Measurements from ENCODE around the gene RABIF. TPM values are rescaled to one million over a fixed set of nuclear protein-coding genes. Genes with fewer than 3 reads are reported as not detected.

Gene RABIF
- total RNA-seq, 1 donor from 2014 or later: 11.1 TPM

DNA sequence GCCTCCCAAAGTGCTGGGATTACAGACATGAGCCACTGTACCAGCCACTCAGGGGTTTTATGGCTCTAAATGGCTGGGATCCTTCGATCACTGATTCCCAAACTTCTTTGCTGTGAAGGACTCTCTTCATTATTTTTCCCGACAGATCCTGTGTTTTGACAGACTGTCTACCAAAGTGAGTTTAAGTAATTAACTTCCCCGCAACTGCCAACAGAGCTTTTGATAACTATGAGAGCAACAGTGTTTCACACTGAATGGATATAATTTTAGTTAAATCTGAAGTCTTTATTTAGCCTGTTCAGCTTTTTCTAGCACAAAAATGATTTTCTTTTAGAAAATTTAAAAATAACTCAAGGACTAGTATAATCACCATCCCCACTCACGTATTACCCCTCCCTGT, 12.6 kb upstream of the RABIF start:
- Histone ChIP-seq H3K36me3 (ENCODE audit: insufficient read depth, low read length) (peaks cover 8% of the 10 kb centered on the region), H3K4me2 (ENCODE audit: low read length) (no peak overlapping the region), H3K27me3 (ENCODE audit: insufficient read depth, low read length) (no peaks in the 10 kb centered on the region), H3K9ac (ENCODE audit: low read length) (no peak overlapping the region), H3K27ac (ENCODE audit: low read depth, low read length) (no peak overlapping the region), H3K9me3 (ENCODE audit: insufficient read depth, low read depth, low read length) (no peaks in the 10 kb centered on the region), H2AFZ (ENCODE audit: low read depth, low read length) (no peak overlapping the region), H3K79me2 (ENCODE audit: insufficient read depth, low read length) (no peaks in the 10 kb centered on the region), H3K4me1 (ENCODE audit: insufficient read depth, low read length) (no peaks in the 10 kb centered on the region), H4K20me1 (ENCODE audit: insufficient read depth, low read length) (no peaks in the 10 kb centered on the region), H3K4me3 (ENCODE audit: insufficient read depth, low read depth, low read length) (no peak overlapping the region)
- DNase-seq (ENCODE audit: low read depth) (no peak), FAIRE-seq (no peak)
- Mint-ChIP-seq H3K4me3 (ENCODE audit: unreplicated experiment) (no peak overlapping the region), H3K27ac (ENCODE audit: unreplicated experiment) (no peak overlapping the region), H3K9me3 (ENCODE audit: unreplicated experiment) (no peaks in the 10 kb centered on the region), H3K27me3 (ENCODE audit: low read depth, unreplicated experiment) (no peaks in the 10 kb centered on the region), H3K36me3 (ENCODE audit: low read depth, unreplicated experiment) (peaks cover 16% of the 10 kb centered on the region), H3K4me1 (ENCODE audit: low read depth, unreplicated experiment) (no peaks in the 10 kb centered on the region)
- no peak for TF ChIP-seq EZH2 (IDR thresholded peaks at IDR 0.05; ENCODE audit: insufficient read depth, low read length)
- TF ChIP-seq, protein P1, sequence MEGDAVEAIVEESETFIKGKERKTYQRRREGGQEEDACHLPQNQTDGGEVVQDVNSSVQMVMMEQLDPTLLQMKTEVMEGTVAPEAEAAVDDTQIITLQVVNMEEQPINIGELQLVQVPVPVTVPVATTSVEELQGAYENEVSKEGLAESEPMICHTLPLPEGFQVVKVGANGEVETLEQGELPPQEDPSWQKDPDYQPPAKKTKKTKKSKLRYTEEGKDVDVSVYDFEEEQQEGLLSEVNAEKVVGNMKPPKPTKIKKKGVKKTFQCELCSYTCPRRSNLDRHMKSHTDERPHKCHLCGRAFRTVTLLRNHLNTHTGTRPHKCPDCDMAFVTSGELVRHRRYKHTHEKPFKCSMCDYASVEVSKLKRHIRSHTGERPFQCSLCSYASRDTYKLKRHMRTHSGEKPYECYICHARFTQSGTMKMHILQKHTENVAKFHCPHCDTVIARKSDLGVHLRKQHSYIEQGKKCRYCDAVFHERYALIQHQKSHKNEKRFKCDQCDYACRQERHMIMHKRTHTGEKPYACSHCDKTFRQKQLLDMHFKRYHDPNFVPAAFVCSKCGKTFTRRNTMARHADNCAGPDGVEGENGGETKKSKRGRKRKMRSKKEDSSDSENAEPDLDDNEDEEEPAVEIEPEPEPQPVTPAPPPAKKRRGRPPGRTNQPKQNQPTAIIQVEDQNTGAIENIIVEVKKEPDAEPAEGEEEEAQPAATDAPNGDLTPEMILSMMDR (IDR thresholded peaks at IDR 0.05; ENCODE audit: insufficient read depth, low read depth, low read length): no peak

DNA sequence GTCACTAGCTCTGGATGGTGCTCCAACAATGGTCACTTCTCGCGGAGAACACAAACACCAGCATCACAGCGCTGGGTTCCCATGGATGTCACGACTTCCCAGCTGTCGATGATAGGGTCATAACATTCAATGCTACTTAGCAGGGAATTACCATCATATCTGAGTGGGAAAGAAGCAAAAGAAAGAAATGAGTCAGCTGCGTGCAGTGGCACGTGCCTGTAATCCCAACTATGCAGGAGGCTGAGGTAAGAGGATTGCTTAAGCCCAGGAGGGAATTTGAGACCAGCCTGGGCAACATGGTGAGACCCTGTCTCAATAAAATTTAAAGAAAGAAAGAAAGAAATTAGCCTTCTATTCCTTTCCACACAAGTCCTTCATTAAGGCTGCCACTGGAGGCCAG, 3.6 kb upstream of the RABIF start:
- H3K4me2 ChIP-seq (ENCODE audit: low read length): no peak overlapping the region
- peaks cover 8% of the 10 kb centered on the region for H3K79me2 ChIP-seq (ENCODE audit: insufficient read depth, low read length)
- Mint-ChIP-seq H3K9me3 (ENCODE audit: unreplicated experiment) (no peaks in the 10 kb centered on the region), H3K36me3 (ENCODE audit: low read depth, unreplicated experiment) (peaks cover 21% of the 10 kb centered on the region), H3K27ac (ENCODE audit: unreplicated experiment) (no peak overlapping the region), H3K27me3 (ENCODE audit: low read depth, unreplicated experiment) (no peaks in the 10 kb centered on the region), H3K4me1 (ENCODE audit: low read depth, unreplicated experiment) (peaks cover 7% of the 10 kb centered on the region), H3K4me3 (ENCODE audit: unreplicated experiment) (no peak overlapping the region)
- DNase-seq (ENCODE audit: low read depth) (no peak), FAIRE-seq (no peak)
- TF ChIP-seq, protein P1 (IDR thresholded peaks at IDR 0.05; ENCODE audit: insufficient read depth, low read depth, low read length): no peak
- TF ChIP-seq EZH2 (IDR thresholded peaks at IDR 0.05; ENCODE audit: insufficient read depth, low read length): no peak
- H3K9me3 ChIP-seq (ENCODE audit: insufficient read depth, low read depth, low read length): no peaks in the 10 kb centered on the region
- H3K36me3 ChIP-seq (ENCODE audit: insufficient read depth, low read length): peaks cover 42% of the 10 kb centered on the region
- no peak overlapping the region for H3K27ac ChIP-seq (ENCODE audit: low read depth, low read length)
- peaks cover 9% of the 10 kb centered on the region for H3K4me1 ChIP-seq (ENCODE audit: insufficient read depth, low read length)
- no peak overlapping the region for H2AFZ ChIP-seq (ENCODE audit: low read depth, low read length)
- no peaks in the 10 kb centered on the region for H4K20me1 ChIP-seq (ENCODE audit: insufficient read depth, low read length)
- no peaks in the 10 kb centered on the region for H3K27me3 ChIP-seq (ENCODE audit: insufficient read depth, low read length)
- no peak overlapping the region for H3K4me3 ChIP-seq (ENCODE audit: insufficient read depth, low read depth, low read length)
- no peak overlapping the region for H3K9ac ChIP-seq (ENCODE audit: low read length)

DNA sequence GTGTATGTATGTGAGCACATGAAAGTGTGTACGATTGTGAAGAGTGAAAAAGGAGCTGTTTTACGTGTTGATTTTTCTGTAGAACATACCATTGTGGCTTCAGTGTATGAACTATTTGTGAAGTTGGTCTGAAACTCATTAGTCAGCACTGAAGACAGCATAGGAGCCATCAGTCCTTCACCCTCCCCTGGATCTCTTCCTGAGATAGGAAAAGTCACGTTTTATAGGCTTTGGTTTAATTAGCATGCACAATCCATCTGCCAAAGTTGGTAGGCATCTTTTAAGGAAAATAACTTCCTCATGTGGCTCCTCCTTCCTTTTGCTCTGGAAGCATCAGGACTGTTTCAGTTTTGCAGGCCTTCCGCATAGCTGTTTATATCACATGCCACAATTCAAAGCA, 1.4 kb upstream of the RABIF start:
- H3K9me3 Mint-ChIP-seq (ENCODE audit: unreplicated experiment): no peaks in the 10 kb centered on the region
- H3K4me1 Mint-ChIP-seq (ENCODE audit: low read depth, unreplicated experiment): peaks cover 9% of the 10 kb centered on the region
- Histone ChIP-seq H3K27ac (ENCODE audit: low read depth, low read length) (no peak overlapping the region), H3K36me3 (ENCODE audit: insufficient read depth, low read length) (peaks cover 25% of the 10 kb centered on the region), H3K79me2 (ENCODE audit: insufficient read depth, low read length) (peaks cover 19% of the 10 kb centered on the region), H4K20me1 (ENCODE audit: insufficient read depth, low read length) (peaks cover 5% of the 10 kb centered on the region), H3K4me2 (ENCODE audit: low read length) (no peak overlapping the region), H3K4me1 (ENCODE audit: insufficient read depth, low read length) (peaks cover 9% of the 10 kb centered on the region), H3K4me3 (ENCODE audit: insufficient read depth, low read depth, low read length) (no peak overlapping the region), H3K27me3 (ENCODE audit: insufficient read depth, low read length) (no peaks in the 10 kb centered on the region), H3K9me3 (ENCODE audit: insufficient read depth, low read depth, low read length) (no peaks in the 10 kb centered on the region), H3K9ac (ENCODE audit: low read length) (no peak overlapping the region), H2AFZ (ENCODE audit: low read depth, low read length) (no peak overlapping the region)
- no peak overlapping the region for H3K4me3 Mint-ChIP-seq (ENCODE audit: unreplicated experiment)
- TF ChIP-seq, protein P1 (IDR thresholded peaks at IDR 0.05; ENCODE audit: insufficient read depth, low read depth, low read length): no peak
- TF ChIP-seq EZH2 (IDR thresholded peaks at IDR 0.05; ENCODE audit: insufficient read depth, low read length): no peak
- FAIRE-seq (no peak), DNase-seq (ENCODE audit: low read depth) (no peak)
- H3K27me3 Mint-ChIP-seq (ENCODE audit: low read depth, unreplicated experiment): no peaks in the 10 kb centered on the region
- no peak overlapping the region for H3K27ac Mint-ChIP-seq (ENCODE audit: unreplicated experiment)
- peaks cover 17% of the 10 kb centered on the region for H3K36me3 Mint-ChIP-seq (ENCODE audit: low read depth, unreplicated experiment)
